ENCODE data around the gene RNU1-4.
"Not testable (repeated sequence)": the region's sequence is repeated elsewhere in the genome, so short reads cannot be mapped to it uniquely, and the experiment has no call there.

DNA sequence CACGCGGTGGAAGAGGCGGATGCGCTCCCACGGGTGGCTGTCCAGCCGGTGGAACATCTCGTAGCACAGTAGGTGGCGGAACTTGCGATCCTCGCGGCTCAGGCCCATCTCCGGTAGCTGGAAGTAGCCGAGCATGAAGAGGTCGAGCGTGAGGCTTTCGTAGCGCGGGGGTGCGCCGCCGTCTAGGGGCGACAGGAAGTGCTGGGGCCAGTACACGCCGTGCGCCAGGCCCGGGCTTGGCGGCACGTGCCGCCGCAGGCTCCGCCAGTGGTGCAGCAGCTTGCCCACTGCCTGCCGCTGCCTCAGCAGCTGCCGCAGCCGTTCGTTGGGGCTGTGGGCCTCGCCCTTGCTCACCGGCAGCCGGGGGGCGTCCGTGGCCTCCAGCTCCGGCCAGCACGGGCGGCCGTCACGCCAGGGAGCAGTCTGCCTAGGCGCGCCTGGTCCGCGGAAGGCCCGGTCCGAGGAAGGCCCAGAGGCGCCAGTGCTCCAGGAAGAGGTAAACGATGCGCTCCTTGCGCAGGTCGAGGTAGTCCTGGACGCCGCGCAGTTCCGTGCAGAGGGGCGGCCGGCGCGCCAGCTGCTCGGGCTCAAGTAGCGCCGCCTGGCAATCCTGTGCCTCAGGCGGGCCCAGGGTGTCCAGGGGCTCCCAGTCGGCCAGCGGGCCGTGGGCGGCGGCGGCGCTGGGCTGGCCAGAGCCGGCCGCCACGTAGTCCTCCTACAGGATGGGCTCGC lies 47.4 kb upstream of the RNU1-4 start:
- TF ChIP-seq, protein P1, sequence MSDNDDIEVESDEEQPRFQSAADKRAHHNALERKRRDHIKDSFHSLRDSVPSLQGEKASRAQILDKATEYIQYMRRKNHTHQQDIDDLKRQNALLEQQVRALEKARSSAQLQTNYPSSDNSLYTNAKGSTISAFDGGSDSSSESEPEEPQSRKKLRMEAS (IDR thresholded peaks at IDR 0.05) = not testable (repeated sequence)
- TF ChIP-seq, protein P2, sequence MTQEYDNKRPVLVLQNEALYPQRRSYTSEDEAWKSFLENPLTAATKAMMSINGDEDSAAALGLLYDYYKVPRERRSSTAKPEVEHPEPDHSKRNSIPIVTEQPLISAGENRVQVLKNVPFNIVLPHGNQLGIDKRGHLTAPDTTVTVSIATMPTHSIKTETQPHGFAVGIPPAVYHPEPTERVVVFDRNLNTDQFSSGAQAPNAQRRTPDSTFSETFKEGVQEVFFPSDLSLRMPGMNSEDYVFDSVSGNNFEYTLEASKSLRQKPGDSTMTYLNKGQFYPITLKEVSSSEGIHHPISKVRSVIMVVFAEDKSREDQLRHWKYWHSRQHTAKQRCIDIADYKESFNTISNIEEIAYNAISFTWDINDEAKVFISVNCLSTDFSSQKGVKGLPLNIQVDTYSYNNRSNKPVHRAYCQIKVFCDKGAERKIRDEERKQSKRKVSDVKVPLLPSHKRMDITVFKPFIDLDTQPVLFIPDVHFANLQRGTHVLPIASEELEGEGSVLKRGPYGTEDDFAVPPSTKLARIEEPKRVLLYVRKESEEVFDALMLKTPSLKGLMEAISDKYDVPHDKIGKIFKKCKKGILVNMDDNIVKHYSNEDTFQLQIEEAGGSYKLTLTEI (CRISPR knock-in tag; conservative IDR thresholded peaks at IDR 0.05) = not testable (repeated sequence)
- not testable (repeated sequence) for TF ChIP-seq GABPA (IDR thresholded peaks at IDR 0.05; ENCODE audit: low read depth, low read length); GABPA (CRISPR knock-in tag; IDR thresholded peaks at IDR 0.05; ENCODE audit: low read depth); HOXA7 (CRISPR knock-in tag; IDR thresholded peaks at IDR 0.05); ZNF75D (CRISPR knock-in tag; IDR thresholded peaks at IDR 0.05; ENCODE audit: borderline replicate concordance); ZNF780A (CRISPR knock-in tag; IDR thresholded peaks at IDR 0.05); PHF21A (CRISPR knock-in tag; IDR thresholded peaks at IDR 0.05); EP300 (IDR thresholded peaks at IDR 0.05; ENCODE audit: low read depth in 2 of 2, low read length in 2 of 2); EP300 (CRISPR knock-in tag; IDR thresholded peaks at IDR 0.05; ENCODE audit: borderline replicate concordance); ZSCAN20 (CRISPR knock-in tag; IDR thresholded peaks at IDR 0.05; ENCODE audit: borderline replicate concordance); SMC3 (IDR thresholded peaks at IDR 0.05; ENCODE audit: low read length)
- TF ChIP-seq, protein P3, sequence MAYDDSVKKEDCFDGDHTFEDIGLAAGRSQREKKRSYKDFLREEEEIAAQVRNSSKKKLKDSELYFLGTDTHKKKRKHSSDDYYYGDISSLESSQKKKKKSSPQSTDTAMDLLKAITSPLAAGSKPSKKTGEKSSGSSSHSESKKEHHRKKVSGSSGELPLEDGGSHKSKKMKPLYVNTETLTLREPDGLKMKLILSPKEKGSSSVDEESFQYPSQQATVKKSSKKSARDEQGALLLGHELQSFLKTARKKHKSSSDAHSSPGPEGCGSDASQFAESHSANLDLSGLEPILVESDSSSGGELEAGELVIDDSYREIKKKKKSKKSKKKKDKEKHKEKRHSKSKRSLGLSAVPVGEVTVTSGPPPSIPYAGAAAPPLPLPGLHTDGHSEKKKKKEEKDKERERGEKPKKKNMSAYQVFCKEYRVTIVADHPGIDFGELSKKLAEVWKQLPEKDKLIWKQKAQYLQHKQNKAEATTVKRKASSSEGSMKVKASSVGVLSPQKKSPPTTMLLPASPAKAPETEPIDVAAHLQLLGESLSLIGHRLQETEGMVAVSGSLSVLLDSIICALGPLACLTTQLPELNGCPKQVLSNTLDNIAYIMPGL (CRISPR knock-in tag; IDR thresholded peaks at IDR 0.05; ENCODE audit: borderline replicate concordance in 1 of 2, low read depth in 1 of 2) = not testable (repeated sequence)
- TF ChIP-seq, protein P4, sequence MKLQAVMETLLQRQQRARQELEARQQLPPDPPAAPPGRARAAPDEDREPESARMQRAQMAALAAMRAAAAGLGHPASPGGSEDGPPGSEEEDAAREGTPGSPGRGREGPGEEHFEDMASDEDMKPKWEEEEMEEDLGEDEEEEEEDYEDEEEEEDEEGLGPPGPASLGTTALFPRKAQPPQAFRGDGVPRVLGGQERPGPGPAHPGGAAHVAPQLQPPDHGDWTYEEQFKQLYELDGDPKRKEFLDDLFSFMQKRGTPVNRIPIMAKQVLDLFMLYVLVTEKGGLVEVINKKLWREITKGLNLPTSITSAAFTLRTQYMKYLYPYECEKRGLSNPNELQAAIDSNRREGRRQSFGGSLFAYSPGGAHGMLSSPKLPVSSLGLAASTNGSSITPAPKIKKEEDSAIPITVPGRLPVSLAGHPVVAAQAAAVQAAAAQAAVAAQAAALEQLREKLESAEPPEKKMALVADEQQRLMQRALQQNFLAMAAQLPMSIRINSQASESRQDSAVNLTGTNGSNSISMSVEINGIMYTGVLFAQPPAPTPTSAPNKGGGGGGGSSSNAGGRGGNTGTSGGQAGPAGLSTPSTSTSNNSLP (IDR thresholded peaks at IDR 0.05; ENCODE audit: low read depth, low read length) = not testable (repeated sequence)
